Fibroblast of mammary gland (primary cell): Measurements from ENCODE around the gene CRACR2B.

Source experiments
- DNase-seq: peaks from one replicate; pipeline ENCODE4 v3.0.0-alpha.2; 2010; ENCODE audit warnings: low read depth
- H3K4me3 ChIP-seq: 2 replicates; pipeline ENCODE4 v1.5.1; 2011; ENCODE audit warnings: low read depth, mild to moderate bottlenecking, low read length, moderate library complexity; ENCODE audit not compliant: control insufficient read depth
- CTCF ChIP-seq: conservative IDR thresholded peaks from 2 replicates; pipeline ENCODE4 v1.5.1; 2011; ENCODE audit warnings: low read depth, low read length, inconsistent platforms; ENCODE audit not compliant: control insufficient read depth, insufficient read depth

Gene CRACR2B

GRCh38 chr11:824942-825341, 2.8 kb upstream of the CRACR2B start:
- DNase-seq: no peak
- no peak overlapping the region for H3K4me3 ChIP-seq
- TF ChIP-seq CTCF: no peak

GRCh38 chr11:825366-826226, 2.1 kb upstream of the CRACR2B start:
- DNase-seq: no peak
- TF ChIP-seq CTCF: no peak

GRCh38 chr11:826227-826621, 1.5 kb upstream of the CRACR2B start:
- no peak for TF ChIP-seq CTCF
- no peak overlapping the region for H3K4me3 ChIP-seq
- no peak for DNase-seq

More at GRCh38 chr11:825366-826226, 2.1 kb upstream of the CRACR2B start:
- no peak overlapping the region for H3K4me3 ChIP-seq

- DNase-seq: no peak
- H3K4me3 ChIP-seq: no peak overlapping the region
- no peak for TF ChIP-seq CTCF
Measured at GRCh38 chr11:826836-827145, 928 bp upstream of the CRACR2B start.

GRCh38 chr11:827146-827896, 398 bp upstream of the CRACR2B start:
- H3K4me3 ChIP-seq: no peak overlapping the region
- no peak for DNase-seq
- no peak for TF ChIP-seq CTCF

GRCh38 chr11:828506-829175, 922 bp downstream of the CRACR2B start:
- no peak for DNase-seq
- no peak overlapping the region for H3K4me3 ChIP-seq
- no peak for TF ChIP-seq CTCF
